ENCODE data around the gene CADPS. TPM values are rescaled to one million over a fixed set of nuclear protein-coding genes. Genes with fewer than 3 reads are reported as not detected.
A peak's percentile ranks its signal among the peaks of the same experiment; 100 is the strongest.

CADPS gene
- 1 to 10 TPM; 1.0 to 5.4 (median 2.9) TPM for polyA plus RNA-seq (ENCODE audit: insufficient read length in 10 of 10)
- long read RNA-seq, donor 1 = 0 reads
- long read RNA-seq, donor 2, partial matches to known transcripts = 0 of 1 reads
- long read RNA-seq, donor 2, other reads (novel, unspliced or antisense) = 0 of 1 reads
- long read RNA-seq, donor 3 = 0 reads
- long read RNA-seq, donor 4 = 0 reads
- long read RNA-seq, donor 5 = 0 reads
- long read RNA-seq, donor 6 = 0 reads
- long read RNA-seq, donor 7 = 0 reads
- long read RNA-seq, donor 8 = 0 reads
- long read RNA-seq, donor 9 = 0 reads

DNA sequence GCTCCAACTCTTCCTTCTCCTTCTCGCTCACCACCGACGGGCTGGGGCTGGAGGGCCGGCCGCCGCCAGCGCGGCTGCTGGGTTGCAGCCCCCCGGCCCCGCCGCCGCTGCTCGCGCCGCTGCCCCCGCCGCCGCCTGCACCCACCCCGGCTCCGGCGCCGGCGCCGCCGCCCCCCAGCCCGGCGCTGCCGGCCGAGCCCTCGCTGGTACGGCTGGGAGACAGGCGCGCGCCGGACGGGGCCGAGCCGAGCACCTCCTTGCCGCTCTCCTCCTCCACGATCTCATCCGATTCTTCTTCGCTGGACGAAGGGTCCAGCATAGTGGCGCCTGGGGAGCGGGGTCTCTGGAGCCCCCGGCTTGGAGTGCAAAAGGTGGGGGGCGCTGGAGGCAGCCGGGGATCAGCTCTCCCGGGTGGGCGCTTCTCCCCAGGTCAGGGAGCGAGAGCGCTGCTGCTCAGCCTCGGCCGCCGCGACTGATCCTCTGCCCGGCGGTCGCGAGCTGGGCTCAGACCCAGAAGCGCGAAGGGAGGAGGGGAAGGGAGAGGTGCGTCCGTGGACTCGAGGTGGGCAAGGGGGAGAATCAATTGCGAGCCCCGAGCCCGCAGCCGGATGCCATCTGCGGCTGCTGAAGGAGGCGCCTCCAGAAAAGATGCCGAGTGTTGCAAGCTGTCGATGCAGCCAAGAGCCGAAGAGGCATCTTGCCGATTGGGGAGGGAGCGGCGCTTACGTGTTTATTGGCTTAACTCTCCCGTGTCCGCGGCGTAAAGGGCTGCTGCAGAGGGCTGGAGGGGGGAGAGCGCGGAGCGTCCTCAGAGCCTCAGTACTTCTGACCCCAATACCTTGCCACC, at the start of gene CADPS:
Gene CADPS (minus strand): TSS at position 706 of the 847 bp plus-strand sequence. CDS start 387 bp downstream, at position 319.
- peak; percentile 6 to 48 (median 23) for DNase-seq

DNA sequence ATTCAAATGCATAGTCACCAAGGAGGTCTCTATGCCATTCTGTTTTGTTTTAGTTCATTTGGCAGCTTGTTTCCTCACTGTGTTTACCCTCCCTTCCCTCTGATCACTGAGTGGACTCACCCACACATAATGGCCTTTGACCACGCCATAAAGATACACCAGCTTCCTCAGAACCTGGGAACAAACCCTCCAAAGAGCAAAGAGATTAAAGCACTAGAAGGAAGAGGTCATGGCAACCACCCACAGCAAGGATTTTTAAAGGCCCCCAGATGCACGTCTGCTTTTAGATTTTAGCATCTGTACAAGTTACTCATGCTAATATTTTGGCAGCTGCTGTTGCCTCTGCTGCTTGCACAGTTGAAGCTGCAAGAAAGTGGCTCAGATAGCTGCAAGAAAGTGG, 47.9 kb upstream of the CADPS start:
- DNase-seq = peak in 1 of 3 donors; percentile 57

DNA sequence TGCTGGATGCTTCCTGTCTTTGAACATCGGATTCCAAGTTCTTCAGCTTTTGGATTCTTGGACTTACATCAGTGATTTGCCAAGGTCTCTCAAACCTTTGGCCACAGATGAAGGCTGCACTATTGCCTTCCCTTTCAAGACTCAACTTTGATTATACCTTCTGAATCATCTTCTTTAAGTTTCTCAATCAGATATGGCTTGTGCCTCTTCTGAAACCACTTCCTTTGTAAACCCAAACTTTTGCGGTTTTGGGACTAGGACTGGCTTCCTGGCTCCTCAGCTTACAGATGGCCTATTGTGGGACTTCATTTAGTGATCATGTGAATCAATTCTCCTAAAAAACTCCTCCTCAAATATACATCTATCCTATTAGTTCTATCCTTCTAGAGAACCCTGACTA, 47.1 kb upstream of the CADPS start:
- DNase-seq = no peak

- DNase-seq = no peak
Observed at GRCh38 chr3:62920466-62920784, 45.2 kb upstream of the CADPS start.

GRCh38 chr3:62919784-62920465, 44.7 kb upstream of the CADPS start:
- no peak for DNase-seq

GRCh38 chr3:62918777-62919176, 43.6 kb upstream of the CADPS start:
- DNase-seq = no peak

DNA sequence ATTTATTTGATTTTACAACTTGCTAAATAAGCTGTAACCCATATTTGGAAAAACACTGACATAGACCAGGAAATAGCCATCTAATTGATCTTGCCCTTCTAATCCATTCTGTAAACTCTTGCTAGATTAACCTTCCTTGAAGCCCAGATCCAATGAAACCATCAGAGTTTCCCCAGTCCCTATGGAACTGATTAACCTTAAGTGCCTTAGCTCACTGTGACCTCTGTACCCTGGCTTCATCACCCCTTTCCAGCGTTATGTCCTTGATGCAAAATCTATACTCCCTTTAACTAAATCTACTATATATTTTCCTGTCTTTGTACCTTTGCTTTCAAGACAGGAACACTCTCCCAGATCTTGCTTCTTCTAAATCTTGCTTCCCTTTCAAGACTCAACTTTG, 42.9 kb upstream of the CADPS start:
- DNase-seq = no peak

- DNase-seq = no peak
Observed at GRCh38 chr3:62911526-62911925, 36.3 kb upstream of the CADPS start.

DNA sequence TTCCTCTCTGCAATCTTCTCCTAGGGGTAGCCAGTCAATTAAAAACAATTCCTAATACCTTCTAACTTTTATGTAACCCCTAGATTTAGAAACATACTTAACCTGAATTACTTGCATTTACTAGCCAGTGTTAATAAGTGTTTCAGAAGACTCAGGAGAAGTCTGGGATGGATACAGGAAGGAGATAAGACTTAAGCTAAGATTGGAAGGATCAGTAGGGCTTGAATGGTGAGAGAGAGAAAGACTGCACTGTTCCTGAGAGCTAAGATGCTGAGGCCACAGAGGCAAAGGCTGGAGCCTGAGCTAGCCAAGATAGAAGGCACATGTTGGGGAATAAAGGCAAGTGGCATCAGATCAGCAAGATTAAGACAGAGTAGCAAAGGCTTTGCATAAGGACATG, 30.1 kb upstream of the CADPS start:
- DNase-seq = no peak

DNA sequence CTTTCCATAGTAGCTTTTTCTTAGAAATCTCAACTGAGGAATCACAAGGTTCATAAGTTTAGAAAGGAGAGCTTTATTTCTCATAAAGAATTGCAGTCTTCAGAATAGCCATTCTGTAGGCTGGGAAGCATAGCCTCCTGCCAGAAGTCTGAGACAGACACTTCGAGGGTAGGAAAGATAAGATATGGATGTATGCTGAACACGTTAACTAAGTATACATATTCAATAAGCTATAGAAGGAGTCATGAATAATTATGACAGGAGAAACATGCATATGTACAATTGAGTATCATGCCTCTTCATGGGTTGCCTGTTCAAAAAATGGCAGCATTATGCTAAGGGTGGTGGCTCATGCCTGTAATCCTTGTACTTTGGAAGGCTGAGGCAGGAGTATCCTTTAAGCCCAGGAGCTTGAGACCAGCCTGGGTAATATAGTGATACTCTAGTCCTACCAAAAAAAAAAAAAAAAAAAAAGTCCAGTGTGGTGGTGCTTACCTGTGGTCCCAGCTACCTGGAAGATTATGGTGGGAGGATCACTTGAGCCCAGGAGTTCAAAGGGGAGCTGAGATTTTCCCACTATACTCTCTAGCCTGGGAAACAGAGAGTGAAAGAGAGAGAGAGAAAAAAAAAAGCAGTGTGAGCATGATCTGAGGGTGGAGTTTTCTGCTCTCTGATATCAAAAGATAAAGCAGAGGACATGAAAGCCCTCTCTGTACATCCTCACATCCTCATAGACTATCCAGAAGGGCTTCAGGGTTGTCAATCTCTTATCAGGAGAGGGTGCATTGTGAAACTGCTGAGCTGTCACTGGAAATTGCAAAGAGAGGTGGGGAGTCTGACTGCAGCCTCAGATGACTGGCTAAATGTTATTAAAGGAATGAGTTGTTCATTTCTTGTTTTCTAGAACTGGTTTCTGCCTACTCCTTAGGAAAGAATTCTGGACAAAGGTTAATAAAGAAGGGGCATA, 23.6 kb upstream of the CADPS start:
- no peak for DNase-seq

DNA sequence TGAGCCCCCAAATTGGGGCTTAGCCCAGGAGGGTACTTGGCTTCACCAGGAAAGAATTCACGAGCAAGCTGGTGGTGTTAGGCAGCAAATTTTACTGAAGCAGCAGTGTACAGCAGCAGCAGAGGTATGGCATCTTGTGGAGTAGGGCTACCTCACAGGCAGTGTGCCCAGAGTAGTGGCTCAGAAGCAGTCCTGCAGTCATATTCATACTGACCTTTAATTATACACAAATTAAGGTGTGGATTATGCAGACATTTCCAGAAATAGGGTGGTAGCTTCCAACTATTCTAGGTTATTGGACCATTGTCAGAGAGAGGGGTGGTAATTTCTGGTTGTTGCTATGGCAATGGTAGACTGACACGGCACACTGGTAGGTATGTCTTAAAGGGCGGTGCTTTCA, 20.7 kb upstream of the CADPS start:
- DNase-seq = no peak

- DNase-seq = no peak
Observed at GRCh38 chr3:62892951-62893350, 17.7 kb upstream of the CADPS start.

DNA sequence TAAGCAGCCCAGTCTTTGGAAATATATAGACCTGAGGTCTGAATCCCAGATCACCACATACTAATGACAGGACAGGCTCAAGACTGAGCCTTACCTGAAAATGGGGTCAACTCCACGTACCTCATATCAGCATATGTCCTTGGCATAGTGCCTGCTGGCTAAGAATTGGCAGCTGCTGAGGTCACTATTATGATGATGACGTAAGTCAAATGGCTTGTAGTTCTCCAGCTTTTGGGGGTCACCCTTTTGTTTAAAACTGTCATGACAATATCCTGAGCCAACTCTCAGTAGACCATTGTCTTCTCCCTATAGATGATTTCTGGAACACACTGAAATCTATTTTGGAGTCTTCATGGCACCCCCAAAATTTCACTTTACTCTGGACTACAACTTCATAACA, 16.8 kb upstream of the CADPS start:
- DNase-seq = no peak

DNA sequence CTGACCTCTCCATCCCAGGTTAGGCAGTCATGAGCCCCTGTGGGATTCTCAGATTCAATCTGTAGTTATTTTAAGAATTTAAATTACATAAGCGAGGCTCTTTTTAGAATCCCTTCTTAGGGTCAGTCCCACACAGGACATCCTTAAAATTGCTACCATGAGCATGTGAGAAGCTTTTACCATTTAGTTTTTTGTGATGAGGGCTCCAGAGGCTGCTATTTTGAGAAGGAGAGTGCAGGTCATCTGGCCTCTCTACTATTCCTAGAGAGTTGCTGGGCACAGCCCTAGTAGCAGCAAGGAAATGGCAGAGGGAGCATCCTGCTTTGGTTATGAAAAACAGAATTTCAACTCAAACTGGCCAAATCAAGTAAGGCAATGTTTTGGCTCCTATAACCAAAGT, 13.6 kb upstream of the CADPS start:
- no peak for DNase-seq

- DNase-seq = no peak
Observed at GRCh38 chr3:62888180-62888579, 13.0 kb upstream of the CADPS start.

GRCh38 chr3:62885136-62885535, 9.9 kb upstream of the CADPS start:
- DNase-seq = no peak

DNA sequence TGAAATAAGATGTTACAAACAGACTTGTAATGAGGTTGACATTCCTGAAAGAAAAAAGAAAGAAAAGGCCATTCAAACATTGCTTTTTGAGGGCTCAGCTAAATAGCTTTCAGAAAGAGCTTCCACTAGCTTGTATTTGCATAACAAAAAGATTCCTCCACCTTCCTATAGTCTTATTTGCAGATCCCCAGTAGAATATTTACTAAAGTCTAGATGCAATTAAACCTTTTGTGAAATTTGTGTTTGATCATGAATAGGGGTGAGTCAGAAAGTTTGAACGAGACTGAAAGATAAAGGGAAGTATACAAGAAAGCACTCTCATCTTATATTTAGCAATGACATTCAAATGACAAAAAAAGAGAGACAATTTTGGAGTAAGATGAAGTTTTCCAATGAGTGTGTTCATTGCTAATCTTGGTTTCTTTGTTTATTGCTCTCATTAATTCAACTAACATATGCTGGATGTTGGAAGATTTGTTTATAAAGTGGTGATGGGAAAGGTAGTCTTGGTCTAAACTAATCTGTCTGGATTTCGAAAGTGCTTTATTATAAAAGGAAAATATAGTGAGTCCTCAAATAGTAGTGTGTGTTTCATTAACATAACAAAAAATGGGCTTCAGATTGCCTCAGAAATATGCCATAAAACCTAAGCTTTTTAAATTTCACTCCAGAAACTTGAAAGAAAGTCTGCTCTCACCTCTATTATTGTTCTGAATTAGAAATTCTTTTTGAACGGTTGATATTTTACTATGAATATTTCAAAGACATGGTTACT, 9.1 kb upstream of the CADPS start:
- no peak for DNase-seq

DNA sequence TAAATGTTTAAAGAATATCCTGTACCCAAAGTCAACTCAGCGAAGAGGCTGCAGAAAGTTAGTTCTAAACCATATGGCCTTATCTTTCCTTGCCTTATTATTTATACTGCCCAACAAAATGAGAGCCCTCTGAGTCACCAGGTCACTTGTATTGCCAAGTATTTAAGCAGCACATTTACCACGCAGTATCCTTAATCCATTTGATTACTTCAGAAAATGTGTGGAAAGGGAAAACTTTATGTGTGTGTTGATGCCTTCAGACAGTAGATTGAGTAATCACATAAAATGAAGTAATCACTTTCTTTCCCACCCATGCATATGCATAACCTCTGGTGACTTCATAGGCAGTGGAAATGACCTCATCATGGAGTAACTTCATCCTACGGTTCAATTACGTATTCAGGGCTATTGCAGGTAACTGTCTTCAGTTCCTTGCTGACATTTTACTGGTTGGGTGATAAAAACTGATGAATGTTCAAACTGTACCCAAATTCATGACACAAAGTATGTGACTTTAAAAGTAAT, 7.5 kb upstream of the CADPS start:
- no peak for DNase-seq

GRCh38 chr3:62876064-62876463, 848 bp upstream of the CADPS start:
- DNase-seq = peak; percentile 38 to 66 (median 54)

GRCh38 chr3:62875558-62876002, 364 bp upstream of the CADPS start:
- DNase-seq = no peak
